GM10266 (cell line): Measurements from ENCODE around the gene CORO2B.

Source experiments
- DNase-seq: peaks from one replicate; pipeline ENCODE4 v3.0.0; 2012; ENCODE audit errors: extremely low spot score
- CTCF ChIP-seq: IDR thresholded peaks from 2 replicates; pipeline ENCODE4 v1.5.1; 2012; ENCODE audit warnings: mild to moderate bottlenecking, low read depth; ENCODE audit not compliant: control insufficient read depth, insufficient read depth; ENCODE audit errors: missing control alignments

Gene CORO2B

GRCh38 chr15:68701886-68702285 is 123.1 kb downstream of the CORO2B start:
- DNase-seq = no peak
- no peak for TF ChIP-seq CTCF

GRCh38 chr15:68704496-68705021 is 125.8 kb downstream of the CORO2B start:
- no peak for TF ChIP-seq CTCF
- DNase-seq = no peak

- no peak for TF ChIP-seq CTCF
- DNase-seq = no peak
Measured at GRCh38 chr15:68706256-68706655, 127.5 kb downstream of the CORO2B start.

GRCh38 chr15:68706931-68707330 is 128.1 kb downstream of the CORO2B start:
- no peak for TF ChIP-seq CTCF

GRCh38 chr15:68707386-68707785 is 128.6 kb downstream of the CORO2B start:
- no peak for DNase-seq
- TF ChIP-seq CTCF = no peak

More at GRCh38 chr15:68706931-68707330, 128.1 kb downstream of the CORO2B start:
- DNase-seq = no peak

GRCh38 chr15:68709876-68710275 is 131.1 kb downstream of the CORO2B start:
- no peak for DNase-seq
- TF ChIP-seq CTCF = no peak

GRCh38 chr15:68710536-68710935 is 131.7 kb downstream of the CORO2B start:
- no peak for DNase-seq
- TF ChIP-seq CTCF = no peak
